Measurements from ENCODE around the gene ATP6V0E2. TPM values are rescaled to one million over a fixed set of nuclear protein-coding genes. Genes with fewer than 3 reads are reported as not detected.

Gene ATP6V0E2
- total RNA-seq, 1 experiment from 2014 or later, result 61.0 TPM

DNA sequence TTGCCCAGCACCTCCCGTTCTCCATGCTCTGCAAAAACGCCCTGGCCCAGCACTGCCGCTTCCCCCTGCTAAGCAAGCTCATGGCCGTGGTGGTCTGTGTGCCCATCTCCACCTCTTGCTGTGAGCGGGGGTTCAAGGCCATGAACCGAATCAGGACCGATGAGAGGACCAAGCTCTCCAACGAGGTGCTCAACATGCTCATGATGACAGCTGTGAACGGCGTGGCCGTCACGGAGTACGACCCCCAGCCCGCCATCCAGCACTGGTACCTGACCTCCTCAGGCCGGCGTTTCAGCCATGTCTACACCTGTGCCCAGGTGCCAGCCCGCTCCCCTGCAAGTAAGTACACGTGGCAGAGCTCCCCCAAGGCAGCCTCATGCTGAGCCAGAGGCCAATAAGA, 11.6 kb upstream of the ATP6V0E2 start:
- no peak for DNase-seq (ENCODE audit: low read depth)

DNA sequence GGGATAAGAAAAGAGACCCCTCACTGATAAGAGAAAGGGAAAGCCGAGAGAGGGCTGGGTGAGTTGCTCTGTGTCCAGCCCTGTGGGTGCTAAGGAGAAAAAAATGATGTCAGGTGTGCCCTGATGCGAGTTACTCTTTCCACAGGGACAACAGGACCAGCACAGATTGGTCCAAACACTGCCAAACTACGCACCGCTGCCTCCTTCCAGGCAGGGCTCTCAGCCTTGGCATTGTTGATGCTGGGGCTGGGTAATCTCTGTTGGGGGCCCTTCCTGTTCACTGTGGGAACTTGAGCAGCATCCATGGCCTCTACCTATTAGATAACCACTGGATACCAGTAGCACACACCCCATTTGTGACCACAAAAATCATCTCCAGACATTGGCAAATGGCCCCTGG, 10.3 kb upstream of the ATP6V0E2 start:
- DNase-seq (ENCODE audit: low read depth), result no peak

- DNase-seq (ENCODE audit: low read depth), result no peak
Measured at GRCh38 chr7:149864023-149864422, 9.7 kb upstream of the ATP6V0E2 start.

DNA sequence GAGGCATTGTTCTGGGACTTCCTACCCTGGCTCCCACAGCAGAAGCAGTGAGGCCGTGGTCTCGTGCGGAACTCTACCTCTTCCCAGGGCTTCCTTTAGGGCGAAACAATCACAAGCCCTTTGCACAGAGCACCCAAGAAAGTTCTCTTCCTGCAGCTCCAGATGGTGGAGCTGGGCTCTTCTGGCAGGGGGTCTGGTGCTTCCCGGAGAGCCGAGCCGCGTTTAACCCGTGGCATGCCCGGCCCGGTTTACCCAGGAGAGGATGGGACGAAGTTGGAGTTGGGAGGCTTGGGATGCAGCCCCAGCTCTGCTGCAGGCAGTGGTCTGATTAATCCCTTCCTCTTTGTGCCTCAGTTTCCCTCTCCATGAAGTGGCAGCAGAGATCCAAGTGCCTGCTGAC, 9.0 kb upstream of the ATP6V0E2 start:
- no peak for DNase-seq (ENCODE audit: low read depth)

DNA sequence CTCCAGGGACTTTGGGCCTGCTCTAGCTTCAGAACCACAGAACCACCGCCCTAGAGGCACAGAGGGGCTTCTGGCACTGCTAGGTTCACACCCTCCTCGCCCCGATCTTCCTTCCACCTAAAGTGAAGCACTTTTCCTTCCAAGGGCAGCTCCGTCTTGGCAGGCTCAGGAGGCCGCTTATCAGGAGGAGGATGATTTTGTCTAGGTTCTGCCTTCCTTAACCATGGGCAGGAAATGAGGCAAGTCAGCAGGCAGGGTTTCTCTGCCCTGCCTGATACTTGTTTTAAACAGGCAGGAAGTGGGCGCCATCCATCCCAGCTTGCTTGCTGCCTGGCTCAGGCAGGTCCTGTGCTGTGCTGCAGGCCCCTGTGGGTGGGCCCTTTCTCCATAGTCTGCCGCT, 8.3 kb upstream of the ATP6V0E2 start:
- peak; percentile 54 for DNase-seq (ENCODE audit: low read depth)

DNA sequence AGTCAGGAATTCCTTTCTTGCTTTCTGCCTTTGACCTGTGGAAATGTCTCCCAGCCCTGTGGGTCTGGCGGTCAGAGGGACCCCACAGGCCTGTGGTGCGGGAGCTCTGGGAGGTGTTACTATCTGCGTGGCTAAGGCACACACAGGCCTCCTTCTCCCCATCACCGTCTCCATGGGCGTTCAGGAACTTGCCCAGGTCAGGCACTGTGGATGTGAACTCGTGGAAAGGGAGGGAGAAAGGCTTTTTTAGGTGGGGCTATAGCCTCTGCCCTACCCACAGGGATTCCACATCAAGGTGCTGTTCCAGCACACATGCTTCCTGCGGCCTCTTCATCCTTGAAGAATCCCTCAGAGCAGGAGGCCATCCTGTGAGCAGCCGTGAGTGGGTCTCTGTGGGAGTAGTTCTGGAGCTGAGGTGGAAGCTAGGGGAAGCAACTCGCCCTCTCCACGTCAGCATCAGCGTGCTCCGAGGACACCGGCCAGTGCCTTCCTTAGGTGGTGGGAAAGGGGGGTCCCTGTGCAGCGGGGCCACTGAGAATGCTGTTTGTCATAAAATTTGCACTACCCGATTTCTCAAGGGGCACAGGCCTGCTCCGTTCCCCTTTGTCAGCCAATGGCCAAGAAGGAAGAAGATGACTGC, 7.5 kb upstream of the ATP6V0E2 start:
- DNase-seq (ENCODE audit: low read depth), result no peak

GRCh38 chr7:149866779-149867447, 6.9 kb upstream of the ATP6V0E2 start:
- peak; percentile 51 for DNase-seq (ENCODE audit: low read depth)

- no peak for DNase-seq (ENCODE audit: low read depth)
Measured at GRCh38 chr7:149867762-149868622, 5.8 kb upstream of the ATP6V0E2 start.

DNA sequence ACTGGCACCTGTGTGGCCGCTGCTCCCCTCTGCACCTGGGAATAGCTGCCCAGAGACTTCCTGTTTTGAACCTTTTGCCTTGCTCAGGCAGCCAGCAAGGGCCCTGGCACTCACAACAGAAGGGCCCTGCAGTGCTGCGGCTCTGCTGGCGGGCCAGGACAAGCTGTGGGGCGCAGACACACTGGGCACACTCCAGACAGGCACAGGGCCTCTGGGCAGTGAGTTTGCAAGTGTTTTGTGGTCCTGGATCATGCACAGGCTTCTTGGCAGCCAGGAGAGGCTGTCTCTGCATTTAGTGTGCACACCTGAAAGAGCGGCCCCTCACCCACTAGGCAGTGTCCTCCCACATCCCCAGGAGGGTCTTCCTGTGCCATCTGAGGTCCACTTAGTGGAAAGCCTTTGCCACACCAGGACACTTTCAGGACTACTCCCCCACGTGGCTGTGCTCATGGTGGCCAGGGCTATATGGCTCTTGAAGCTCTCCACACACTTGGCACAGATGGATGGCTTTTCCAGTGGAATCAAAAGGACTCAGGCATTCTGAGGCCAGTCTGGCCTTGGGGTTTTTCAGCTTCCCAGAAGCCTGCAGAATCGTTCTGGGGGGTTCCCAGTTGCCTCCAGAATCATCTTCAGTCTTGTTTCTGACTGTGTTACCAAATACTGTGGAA, 5.0 kb upstream of the ATP6V0E2 start:
- DNase-seq (ENCODE audit: low read depth), result no peak

GRCh38 chr7:149869291-149869650, 4.5 kb upstream of the ATP6V0E2 start:
- DNase-seq (ENCODE audit: low read depth), result no peak

DNA sequence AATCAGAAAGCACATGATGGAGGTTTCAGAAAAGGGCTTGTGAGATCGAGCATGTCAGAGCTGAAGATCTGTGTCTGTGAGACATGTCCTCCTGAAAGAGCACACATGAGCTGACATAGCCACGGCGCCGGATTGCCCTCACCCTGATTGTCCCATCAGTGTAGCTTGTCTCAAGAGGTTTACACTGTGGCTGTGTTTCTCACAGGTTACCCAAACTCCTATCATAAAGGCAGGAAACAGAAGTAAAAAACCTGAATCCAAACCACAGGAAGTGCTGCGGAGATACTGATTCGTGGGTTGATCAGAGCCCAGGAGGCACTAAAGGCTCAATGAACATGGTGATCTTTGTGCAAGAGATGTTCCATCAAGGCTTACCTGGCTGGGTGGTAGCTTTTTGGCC, 3.9 kb upstream of the ATP6V0E2 start:
- no peak for DNase-seq (ENCODE audit: low read depth)

- no peak for DNase-seq (ENCODE audit: low read depth)
Measured at GRCh38 chr7:149870274-149870673, 3.5 kb upstream of the ATP6V0E2 start.

GRCh38 chr7:149870701-149871483, 2.9 kb upstream of the ATP6V0E2 start:
- no peak for DNase-seq (ENCODE audit: low read depth)

DNA sequence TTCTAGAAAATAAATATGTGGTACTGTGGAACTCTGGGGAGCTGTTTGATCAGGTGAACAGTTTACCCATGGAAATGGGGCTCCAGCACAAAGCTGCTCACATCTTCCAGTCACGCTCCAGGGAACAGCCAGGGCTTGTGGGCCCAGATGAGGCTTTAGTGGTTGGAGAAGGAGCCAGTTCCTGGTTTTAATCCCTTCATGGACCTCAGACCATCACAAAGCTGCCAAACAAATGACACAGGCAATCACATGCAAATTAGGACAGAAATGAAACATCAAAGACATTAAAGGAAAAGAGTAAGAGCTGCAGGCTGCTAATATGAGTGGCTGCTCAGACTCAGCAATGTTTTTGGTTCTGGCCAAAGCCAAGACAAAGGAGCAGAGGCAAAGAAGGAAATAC, 2.2 kb upstream of the ATP6V0E2 start:
- DNase-seq (ENCODE audit: low read depth), result no peak

DNA sequence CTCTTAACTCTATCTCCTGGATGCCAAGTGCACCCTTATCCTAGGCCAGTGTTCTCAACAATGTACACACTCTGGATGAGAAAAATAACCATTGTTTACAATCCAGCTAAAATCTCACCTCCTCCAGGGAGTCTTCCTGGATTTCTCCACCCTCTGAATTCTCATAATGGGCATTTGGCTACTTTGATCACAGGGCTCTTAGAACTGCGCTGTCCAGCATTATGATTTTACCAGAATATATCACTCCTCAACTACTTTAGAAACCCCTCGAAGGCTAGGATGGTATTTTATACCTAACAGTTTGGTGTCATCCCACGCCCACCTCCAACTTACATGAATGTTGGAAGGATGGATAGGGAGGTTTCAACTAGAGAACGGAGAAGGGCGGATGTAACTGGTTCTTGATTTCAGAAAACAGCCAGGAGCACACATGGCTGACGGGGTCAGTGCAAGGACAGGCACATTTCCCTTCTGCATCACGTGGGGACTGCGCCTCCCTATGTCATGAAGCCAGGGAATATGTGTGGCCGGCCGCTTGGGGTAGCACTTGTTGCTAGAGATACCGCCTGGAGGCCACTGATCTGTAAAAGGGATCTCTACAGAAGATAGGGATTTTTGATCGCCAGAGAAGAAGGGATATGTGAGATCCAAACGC, 1.2 kb upstream of the ATP6V0E2 start:
- peak; percentile 95 for DNase-seq (ENCODE audit: low read depth)

GRCh38 chr7:149873970-149874643, 338 bp downstream of the ATP6V0E2 start:
- DNase-seq (ENCODE audit: low read depth), result no peak

GRCh38 chr7:149874644-149875028, 867 bp downstream of the ATP6V0E2 start:
- DNase-seq (ENCODE audit: low read depth), result no peak

- no peak for DNase-seq (ENCODE audit: low read depth)
Measured at GRCh38 chr7:149875396-149875795, 1.6 kb downstream of the ATP6V0E2 start.

DNA sequence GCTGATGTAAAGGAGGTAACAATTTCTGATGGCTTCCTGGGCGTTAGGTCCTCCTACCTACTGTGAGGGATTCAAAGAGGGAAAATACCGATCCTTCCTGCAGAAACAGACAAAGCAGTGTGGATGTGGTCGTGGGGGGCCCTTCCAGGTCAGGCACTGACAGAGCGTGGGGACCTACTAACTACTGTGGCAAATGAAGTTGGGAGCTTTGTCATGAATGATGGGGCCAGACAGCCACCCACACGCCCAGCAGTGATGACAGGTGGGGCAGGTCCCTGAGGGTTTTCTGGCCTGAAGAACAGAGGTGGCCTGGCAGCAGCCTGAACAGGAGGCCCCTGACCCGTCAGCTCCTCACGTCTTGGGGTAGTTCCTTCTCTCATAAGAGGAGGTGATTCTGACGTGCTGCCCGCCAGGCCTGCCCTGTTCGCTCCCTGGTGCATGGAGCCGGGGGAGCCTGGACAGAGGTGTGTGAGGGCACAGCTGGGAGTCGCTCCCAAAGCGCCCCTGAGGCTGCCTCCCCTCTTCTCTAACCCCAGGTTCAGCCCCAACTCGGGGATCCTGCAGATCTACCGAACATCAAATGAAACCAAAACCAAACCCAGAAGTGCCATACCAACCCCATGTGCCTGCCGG, 4.2 kb downstream of the ATP6V0E2 start:
- no peak for DNase-seq (ENCODE audit: low read depth)

DNA sequence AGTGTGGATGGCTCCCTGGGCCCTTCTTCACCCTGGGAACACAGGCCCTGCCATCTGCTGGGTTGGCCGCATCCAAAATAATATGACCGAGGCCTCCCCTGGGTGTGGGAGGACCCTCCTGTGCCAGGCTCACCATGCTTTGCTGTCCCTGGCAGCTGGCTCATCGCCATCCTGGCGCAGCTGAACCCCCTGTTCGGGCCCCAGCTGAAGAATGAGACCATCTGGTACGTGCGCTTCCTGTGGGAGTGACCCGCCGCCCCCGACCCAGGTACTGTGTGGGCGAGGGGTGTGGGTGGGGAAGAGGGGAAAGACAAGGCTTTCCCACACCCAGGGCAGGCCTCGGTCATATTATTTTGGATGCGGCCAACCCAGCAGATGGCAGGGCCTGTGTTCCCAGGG, 4.8 kb downstream of the ATP6V0E2 start:
- no peak for DNase-seq (ENCODE audit: low read depth)
